Colon (tissue), 2 donors: ENCODE results near the gene XAB2.

Experiments
- FAIRE-seq: peaks from 2 replicates; lab custom pipeline; 2012; peaks lifted over from hg19 to GRCh38; lab: Jason Lieb, UNC
- donor health status: control.
- donor health status: control.

XAB2 gene

GRCh38 chr19:7632340-7633203 is 3.2 kb upstream of the XAB2 start:
- FAIRE-seq: no peak

- no peak for FAIRE-seq
These were observed 2.2 kb upstream of the XAB2 start for GRCh38 chr19:7631577-7631976.

GRCh38 chr19:7628589-7629311 is 595 bp downstream of the XAB2 start:
- FAIRE-seq: no peak

- FAIRE-seq: no peak
These were observed 2.2 kb downstream of the XAB2 start for GRCh38 chr19:7627166-7627565.

GRCh38 chr19:7625763-7626372 is 3.5 kb downstream of the XAB2 start:
- FAIRE-seq: no peak

- FAIRE-seq: no peak
These were observed 4.5 kb downstream of the XAB2 start for GRCh38 chr19:7624810-7625209.

GRCh38 chr19:7623725-7624603 is 5.4 kb downstream of the XAB2 start:
- no peak for FAIRE-seq

- FAIRE-seq: no peak
These were observed 6.2 kb downstream of the XAB2 start for GRCh38 chr19:7622933-7623685.

DNA sequence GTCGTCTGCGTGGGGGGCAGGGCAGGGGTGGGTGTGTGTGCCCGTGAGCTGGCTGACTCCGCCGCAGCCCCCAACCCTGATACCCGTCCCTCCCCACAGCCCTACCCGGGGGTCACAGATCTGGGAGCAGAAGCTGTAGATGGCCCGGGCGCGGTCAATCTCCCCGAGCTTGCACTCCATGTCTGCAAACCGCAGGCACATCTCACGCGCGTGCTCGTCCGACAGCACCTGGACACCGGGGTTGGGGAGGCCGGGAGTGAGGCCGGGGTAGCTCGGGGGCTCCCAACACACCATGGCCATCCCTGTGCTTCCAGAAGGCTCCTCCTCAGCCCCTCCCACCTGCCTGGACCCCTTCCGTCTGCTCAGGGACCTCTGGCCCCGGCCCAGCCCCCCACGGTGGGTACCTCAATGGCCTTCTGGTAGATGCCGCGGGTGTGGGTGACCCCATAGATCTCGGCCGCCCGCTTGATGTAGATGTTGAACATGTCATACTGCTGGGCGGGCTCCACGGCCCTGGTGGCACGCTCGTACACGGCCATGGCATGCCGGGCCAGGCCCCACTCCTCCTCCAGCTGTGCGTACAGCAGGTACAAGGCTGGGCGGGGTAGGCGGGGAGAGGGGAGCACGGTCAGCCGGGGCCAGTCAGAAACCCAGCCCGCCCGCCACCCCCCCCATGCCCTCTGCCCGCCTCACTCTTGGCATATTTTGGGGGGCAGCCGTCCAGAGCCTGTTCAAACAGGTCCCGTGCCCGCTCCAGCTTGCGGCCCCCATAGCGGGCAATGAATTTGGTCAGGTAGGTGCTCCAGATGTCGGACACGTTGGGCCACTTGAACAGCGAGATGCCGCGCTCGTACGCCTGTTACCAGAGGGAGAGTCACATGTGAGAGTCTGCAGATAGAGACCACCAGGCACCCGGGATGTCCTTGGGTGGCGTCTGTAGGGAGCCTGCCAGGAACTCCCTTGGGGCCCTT is 8.6 kb downstream of the XAB2 start:
- no peak for FAIRE-seq

GRCh38 chr19:7619671-7620441 is 9.5 kb downstream of the XAB2 start:
- FAIRE-seq: no peak

DNA sequence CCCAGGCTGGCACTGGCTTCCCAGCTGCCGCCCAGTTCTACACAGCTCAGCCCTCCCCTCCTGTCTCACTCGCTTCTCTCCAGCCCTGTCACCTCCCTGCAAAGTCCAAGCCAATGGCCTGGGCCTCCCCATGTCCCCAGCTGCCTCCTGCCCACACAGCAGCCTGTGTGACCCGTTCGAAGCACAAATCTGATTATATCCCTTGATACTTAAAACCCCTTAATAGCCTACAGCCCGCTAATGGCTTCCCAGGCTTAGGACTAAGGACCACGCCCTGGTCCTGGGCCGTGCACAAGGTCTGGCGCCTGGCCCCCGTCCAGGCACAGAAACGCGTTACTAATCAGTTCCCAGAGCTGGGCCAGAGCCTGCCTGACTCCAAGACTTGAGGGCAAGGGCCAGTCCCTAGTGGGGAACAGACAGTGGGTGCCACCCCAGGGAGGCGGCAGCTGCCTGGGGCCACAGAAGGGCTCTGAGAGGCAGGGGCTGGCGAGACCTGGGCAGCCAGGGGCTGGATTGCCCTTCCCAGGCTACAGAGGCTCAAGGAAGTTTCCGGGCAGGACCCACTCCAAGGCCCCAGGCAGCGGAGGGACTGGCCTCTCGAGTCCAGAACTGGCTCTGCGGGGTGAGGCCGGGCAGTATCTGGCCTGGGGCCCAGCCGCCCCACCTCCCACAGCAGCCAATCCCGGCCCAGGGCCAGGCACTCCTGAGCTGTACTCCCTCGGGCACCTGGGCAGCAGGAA is 10.4 kb downstream of the XAB2 start:
- no peak for FAIRE-seq

DNA sequence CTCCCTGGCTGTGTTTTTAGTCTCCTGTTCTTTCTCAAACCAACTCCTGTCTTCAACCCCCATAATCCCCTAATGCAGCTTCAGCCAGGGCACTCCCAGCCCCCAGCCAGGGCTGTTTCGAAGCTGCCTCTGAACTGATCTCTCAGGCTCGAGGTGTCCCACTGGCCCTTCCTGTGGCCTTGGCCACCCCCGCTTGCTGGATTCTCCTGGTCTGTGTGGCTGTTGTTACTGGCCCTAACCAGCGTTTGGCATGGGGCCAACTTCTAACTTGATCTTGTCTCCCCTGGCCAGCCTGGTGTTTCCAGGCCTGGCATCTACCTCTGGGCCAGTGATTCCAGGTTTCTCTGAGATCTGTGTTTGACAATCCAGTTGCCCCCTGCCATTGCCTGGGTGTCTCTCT is 11.0 kb downstream of the XAB2 start:
- FAIRE-seq: no peak

DNA sequence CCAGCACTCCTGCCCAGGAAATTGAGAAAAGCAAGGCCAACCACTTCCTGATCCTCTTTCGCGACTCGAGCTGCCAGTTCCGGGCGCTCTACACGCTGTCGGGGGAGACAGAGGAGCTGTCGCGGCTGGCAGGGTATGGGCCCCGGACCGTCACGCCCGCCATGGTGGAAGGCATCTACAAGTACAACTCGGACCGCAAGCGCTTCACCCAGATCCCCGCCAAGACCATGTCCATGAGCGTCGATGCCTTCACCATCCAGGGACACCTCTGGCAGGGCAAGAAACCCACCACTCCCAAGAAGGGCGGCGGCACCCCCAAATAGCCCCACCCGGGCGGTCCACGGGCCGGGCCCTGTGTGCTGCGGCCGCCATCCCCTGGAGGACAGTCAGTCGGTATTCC is 11.6 kb downstream of the XAB2 start:
- FAIRE-seq: no peak

DNA sequence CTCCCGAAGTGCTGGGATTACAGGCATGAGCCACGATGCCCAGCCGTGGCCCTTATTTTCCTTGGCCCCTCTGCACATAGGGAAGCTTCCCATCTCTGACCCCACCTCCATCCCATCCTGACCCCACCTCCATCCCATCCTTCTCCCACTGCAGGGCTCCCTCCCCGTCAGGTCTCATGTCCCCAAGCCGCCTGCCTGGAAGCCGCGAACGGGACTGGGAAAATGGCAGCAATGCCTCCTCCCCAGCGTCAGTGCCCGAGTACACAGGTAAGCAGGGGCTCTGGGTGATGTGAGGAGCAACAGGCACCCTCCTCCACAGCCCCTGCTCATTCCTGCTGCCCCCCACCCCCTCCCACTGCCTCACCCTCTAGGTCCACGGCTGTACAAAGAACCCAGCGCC is 12.2 kb downstream of the XAB2 start:
- no peak for FAIRE-seq

- FAIRE-seq: no peak
These were observed 14.2 kb downstream of the XAB2 start for GRCh38 chr19:7614859-7615741.

- no peak for FAIRE-seq
These were observed 16.8 kb downstream of the XAB2 start for GRCh38 chr19:7612282-7613274.
